ENCODE results near the gene EFNA2.

EFNA2 gene

GRCh38 chr19:1290703-1291651 lies 5.3 kb downstream of the EFNA2 start:
- Mint-ChIP-seq H3K36me3 (no peaks in the 10 kb centered on the region), H3K27ac (no peak overlapping the region), H3K4me1 (peaks cover 6% of the 10 kb centered on the region), H3K4me3 (no peak overlapping the region), H3K9me3 (no peaks in the 10 kb centered on the region)
- DNase-seq (ENCODE audit: low spot score in 2 of 2) (no peak), ATAC-seq (no peak)

GRCh38 chr19:1291761-1292418 lies 6.2 kb downstream of the EFNA2 start:
- Mint-ChIP-seq H3K4me1 (no peaks in the 10 kb centered on the region), H3K9me3 (no peaks in the 10 kb centered on the region), H3K27ac (no peak overlapping the region), H3K36me3 (no peaks in the 10 kb centered on the region), H3K4me3 (no peak overlapping the region)
- DNase-seq (ENCODE audit: low spot score in 2 of 2) (no peak), ATAC-seq (no peak)

- Mint-ChIP-seq H3K36me3 (no peaks in the 10 kb centered on the region), H3K9me3 (no peaks in the 10 kb centered on the region), H3K4me1 (no peaks in the 10 kb centered on the region), H3K4me3 (no peak overlapping the region), H3K27ac (no peak overlapping the region)
- ATAC-seq, result no peak
- DNase-seq (ENCODE audit: low spot score in 2 of 2), result no peak
Measured at GRCh38 chr19:1292419-1293151, 6.9 kb downstream of the EFNA2 start.

- Mint-ChIP-seq H3K4me3 (no peak overlapping the region), H3K4me1 (no peaks in the 10 kb centered on the region), H3K9me3 (no peaks in the 10 kb centered on the region)
Measured at GRCh38 chr19:1293782-1294604, 8.3 kb downstream of the EFNA2 start.

DNA sequence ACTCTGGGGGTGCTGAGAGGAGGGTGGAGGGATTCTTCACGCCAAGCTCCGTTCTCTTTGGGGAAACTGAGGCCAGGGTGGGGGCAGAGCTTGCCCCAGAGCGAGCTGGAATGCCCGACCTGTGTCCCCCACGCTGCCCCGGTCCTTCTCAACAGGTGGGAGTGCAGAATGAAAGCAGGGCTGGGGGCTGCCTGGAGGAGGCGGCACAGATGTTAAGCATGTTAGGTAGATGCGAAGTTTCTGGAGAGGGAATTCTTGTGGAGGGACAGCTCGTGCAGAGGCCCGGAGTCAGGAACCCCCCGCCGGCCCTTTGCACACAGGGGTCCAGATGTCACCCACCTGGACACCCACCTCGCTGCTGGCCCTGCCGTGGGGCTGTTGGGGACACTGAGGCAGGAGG lies 9.0 kb downstream of the EFNA2 start:
- H3K36me3 Mint-ChIP-seq, result no peaks in the 10 kb centered on the region
- no peaks in the 10 kb centered on the region for H3K9me3 Mint-ChIP-seq
- ATAC-seq (no peak), DNase-seq (ENCODE audit: low spot score in 2 of 2) (no peak)
- H3K27ac Mint-ChIP-seq, result no peak overlapping the region
- H3K4me1 Mint-ChIP-seq, result no peaks in the 10 kb centered on the region
- H3K4me3 Mint-ChIP-seq, result no peak overlapping the region

More at GRCh38 chr19:1293782-1294604, 8.3 kb downstream of the EFNA2 start:
- DNase-seq (ENCODE audit: low spot score in 2 of 2) (no peak), ATAC-seq (no peak)
- no peak overlapping the region for H3K27ac Mint-ChIP-seq
- no peaks in the 10 kb centered on the region for H3K36me3 Mint-ChIP-seq

DNA sequence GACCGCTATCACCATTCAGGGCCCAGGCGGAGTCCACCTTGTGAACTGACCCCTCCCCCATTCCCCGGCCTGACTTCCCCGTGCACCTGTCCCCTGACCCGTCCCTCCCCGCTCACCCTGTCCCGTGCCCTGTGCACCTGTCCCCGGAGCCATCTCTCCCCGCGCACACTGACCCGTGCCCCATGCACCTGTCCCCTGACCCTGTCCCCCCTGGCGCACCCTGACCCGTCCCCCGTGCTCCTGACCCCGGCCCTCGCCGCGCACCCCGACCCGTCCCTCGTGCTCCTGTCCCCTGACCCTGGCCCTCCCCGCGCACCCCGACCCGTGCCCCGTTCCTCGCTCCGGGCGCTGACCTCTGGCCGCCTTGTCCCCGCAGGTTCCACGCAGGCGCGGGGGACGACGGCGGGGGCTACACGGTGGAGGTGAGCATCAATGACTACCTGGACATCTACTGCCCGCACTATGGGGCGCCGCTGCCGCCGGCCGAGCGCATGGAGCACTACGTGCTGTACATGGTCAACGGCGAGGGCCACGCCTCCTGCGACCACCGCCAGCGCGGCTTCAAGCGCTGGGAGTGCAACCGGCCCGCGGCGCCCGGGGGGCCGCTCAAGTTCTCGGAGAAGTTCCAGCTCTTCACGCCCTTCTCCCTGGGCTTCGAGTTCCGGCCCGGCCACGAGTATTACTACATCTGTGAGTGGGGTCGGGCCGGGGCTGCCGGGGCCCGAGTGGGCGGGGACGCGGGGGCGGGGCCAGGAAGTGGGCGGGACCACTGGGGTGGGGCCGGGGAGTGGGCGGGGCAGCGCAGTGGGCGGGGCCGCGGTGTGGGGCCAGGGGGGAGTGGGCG lies 9.7 kb downstream of the EFNA2 start:
- Mint-ChIP-seq H3K4me3 (no peak overlapping the region), H3K36me3 (no peaks in the 10 kb centered on the region), H3K9me3 (no peaks in the 10 kb centered on the region), H3K4me1 (no peaks in the 10 kb centered on the region), H3K27ac (no peak overlapping the region)
- DNase-seq (ENCODE audit: low spot score in 2 of 2) (no peak), ATAC-seq (no peak)

DNA sequence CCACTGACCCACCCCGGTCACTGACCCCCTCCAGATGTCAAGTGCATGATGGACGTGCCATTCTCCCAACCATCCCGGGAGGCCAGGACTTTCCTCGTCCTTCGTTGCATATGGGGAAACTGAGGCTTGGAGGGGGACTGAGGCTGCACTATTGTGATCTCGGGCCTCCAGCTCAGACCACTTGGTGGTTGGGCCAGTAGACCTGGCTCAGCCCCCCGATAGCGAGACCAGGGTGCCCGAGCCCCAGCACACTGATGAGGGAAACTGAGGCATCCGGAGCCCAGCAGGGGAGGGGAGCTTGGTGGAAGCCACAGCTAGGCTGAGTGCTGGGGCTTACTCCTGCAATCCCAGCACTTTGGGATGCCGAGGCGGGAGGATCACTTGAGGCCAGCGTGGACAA lies 10.4 kb downstream of the EFNA2 start:
- Mint-ChIP-seq H3K4me3 (no peak overlapping the region), H3K36me3 (no peaks in the 10 kb centered on the region), H3K9me3 (no peaks in the 10 kb centered on the region), H3K4me1 (no peaks in the 10 kb centered on the region), H3K27ac (no peak overlapping the region)
- no peak for DNase-seq (ENCODE audit: low spot score in 2 of 2)
- no peak for ATAC-seq

GRCh38 chr19:1296575-1297271 lies 11.1 kb downstream of the EFNA2 start:
- Mint-ChIP-seq H3K4me1 (no peaks in the 10 kb centered on the region), H3K27ac (no peak overlapping the region), H3K4me3 (no peak overlapping the region), H3K36me3 (no peaks in the 10 kb centered on the region), H3K9me3 (no peaks in the 10 kb centered on the region)
- ATAC-seq, result no peak
- DNase-seq (ENCODE audit: low spot score in 2 of 2), result no peak

GRCh38 chr19:1298235-1298634 lies 12.6 kb downstream of the EFNA2 start:
- H3K27ac Mint-ChIP-seq, result no peak overlapping the region
- DNase-seq (ENCODE audit: low spot score in 2 of 2) (no peak), ATAC-seq (no peak)
- H3K36me3 Mint-ChIP-seq, result no peaks in the 10 kb centered on the region
- H3K4me1 Mint-ChIP-seq, result no peaks in the 10 kb centered on the region
- H3K9me3 Mint-ChIP-seq, result no peaks in the 10 kb centered on the region
- H3K4me3 Mint-ChIP-seq, result no peak overlapping the region

DNA sequence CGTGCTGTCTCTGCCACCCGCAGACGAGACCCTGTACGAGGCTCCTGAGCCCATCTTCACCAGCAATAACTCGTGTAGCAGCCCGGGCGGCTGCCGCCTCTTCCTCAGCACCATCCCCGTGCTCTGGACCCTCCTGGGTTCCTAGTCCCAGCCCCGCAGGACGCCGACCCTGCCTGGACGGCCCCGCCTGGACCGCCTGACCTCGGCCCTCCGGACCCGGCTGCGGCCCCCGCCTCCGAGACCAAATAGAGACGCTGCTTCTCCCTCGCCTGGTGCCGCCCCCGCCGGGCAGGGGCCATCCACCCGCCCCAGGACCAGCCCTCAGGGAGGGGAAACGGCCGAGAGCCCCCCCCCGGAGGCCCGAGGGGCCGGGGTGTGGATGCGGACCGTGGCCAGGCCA lies 14.1 kb downstream of the EFNA2 start:
- Mint-ChIP-seq H3K4me1 (no peaks in the 10 kb centered on the region), H3K27ac (no peak overlapping the region), H3K4me3 (no peak overlapping the region), H3K9me3 (no peaks in the 10 kb centered on the region), H3K36me3 (no peaks in the 10 kb centered on the region)
- no peak for DNase-seq (ENCODE audit: low spot score in 2 of 2)
- no peak for ATAC-seq

DNA sequence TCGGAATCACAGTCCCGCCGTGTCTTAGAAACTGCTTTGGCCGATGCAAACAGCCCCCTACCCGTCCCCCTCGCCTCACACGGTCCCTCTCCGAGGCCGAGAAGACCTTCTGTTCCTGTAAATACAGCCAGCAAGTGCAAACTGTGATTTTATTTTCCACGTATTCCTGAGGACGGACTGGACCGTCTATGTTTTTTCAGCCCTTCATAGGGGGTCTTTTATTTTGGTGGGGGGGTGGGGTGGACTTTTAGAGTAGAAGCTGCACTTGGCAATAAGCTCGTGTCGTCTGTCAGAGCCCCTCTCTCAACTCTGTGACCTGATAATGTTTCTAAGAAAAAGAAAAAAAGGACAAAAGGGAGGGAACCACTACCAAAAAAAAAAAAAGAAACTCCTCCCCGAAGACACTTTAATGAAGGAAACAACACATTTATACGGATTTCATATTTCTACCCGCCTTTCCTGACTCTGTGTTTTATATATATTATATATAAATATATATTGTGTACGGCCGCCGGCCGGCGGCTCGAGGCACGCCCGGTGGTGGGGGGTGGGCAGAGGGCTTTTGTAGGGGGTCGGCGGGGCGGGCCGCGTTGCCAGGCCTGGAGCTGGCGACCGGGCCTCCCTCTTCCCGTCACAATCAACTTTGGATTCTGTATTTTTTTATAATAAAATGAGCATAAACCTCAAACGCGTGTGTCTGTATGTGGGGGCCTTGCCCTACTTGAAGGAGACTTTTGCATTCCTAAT lies 15.2 kb downstream of the EFNA2 start:
- no peaks in the 10 kb centered on the region for H3K4me1 Mint-ChIP-seq
- DNase-seq (ENCODE audit: low spot score in 2 of 2) (no peak), ATAC-seq (no peak)
- H3K27ac Mint-ChIP-seq, result no peak overlapping the region
- no peak overlapping the region for H3K4me3 Mint-ChIP-seq
- no peaks in the 10 kb centered on the region for H3K9me3 Mint-ChIP-seq
- H3K36me3 Mint-ChIP-seq, result no peaks in the 10 kb centered on the region

DNA sequence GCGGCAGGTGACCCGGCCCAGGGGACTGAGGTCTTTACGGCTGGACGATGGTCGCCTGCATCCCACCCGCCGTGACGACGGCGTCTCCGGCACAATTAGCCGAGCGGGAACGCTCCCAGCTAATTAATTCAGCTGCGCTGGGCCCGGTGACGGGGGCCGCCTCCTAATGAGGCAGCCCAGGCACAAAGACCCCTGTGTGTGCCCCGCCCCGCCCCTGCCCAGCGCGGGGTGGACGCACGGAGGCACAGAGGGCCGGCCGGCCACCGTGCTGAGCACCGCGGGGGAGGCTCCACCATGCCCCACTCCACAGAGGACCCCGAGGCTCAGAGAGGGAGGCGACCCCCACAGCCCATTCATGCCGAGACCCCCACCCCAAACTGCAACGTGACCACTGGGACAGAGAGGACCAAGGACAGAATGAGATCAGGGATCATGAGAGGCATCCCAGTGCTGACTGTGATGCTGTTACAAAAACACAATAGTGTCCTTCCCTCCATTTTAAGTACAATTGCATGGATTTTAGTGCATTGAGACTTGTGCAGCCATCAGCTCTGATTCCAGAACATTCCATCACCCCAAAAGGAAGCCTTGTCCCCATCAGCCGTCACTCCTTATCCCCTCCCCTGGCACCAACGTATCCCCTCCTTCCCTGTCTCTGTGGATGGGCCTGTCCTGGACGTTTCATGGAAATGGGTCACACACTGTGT lies 17.0 kb downstream of the EFNA2 start:
- DNase-seq (ENCODE audit: low spot score in 2 of 2), result no peak
- Mint-ChIP-seq H3K27ac (no peak overlapping the region), H3K9me3 (no peaks in the 10 kb centered on the region), H3K4me3 (no peak overlapping the region), H3K36me3 (no peaks in the 10 kb centered on the region), H3K4me1 (no peaks in the 10 kb centered on the region)
- no peak for ATAC-seq

All from stimulated activated effector memory CD8-positive, alpha-beta T cell treated with anti-CD3 and anti-CD28 coated beads, Interleukin-12 subunit alpha, Interleukin-12 subunit beta, amount 100 ng/mL, for 72 hours (primary cell).